IPS-NIHi7 (cell line): ENCODE results near the gene CPSF6.
"Not testable (repeated sequence)": the region's sequence is repeated elsewhere in the genome, so short reads cannot be mapped to it uniquely, and the experiment has no call there.

Source experiments
- DNase-seq: peaks from one replicate; pipeline ENCODE4 v3.0.0; 2012; ENCODE audit warnings: mixed read lengths; ENCODE audit errors: extremely low spot score

CPSF6 gene

GRCh38 chr12:69262264-69262974 lies 23.1 kb downstream of the CPSF6 start:
- no peak for DNase-seq

- DNase-seq: no peak
Measured at GRCh38 chr12:69265205-69265604, 25.8 kb downstream of the CPSF6 start.

DNA sequence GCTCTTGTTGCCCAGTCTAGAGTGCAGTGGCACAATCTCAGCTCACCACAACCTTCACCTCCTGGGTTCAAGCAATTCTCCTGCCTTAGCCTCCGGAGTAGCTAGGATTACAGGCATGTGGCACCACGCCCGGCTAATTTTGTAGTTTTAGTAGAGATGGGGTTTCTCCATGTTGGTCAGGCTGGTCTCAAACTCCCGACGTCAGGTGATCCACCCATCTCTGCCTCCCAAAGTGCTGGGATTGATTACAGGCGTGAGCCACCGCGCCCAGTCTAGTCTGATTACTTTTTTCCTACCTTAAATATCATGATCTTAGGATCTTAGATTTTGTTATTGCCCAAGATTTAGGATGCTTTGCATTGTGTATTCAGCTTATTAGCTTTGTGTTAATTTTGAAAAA lies 26.3 kb downstream of the CPSF6 start:
- not testable (repeated sequence) for DNase-seq

GRCh38 chr12:69266036-69266635 lies 26.8 kb downstream of the CPSF6 start:
- DNase-seq: no peak

DNA sequence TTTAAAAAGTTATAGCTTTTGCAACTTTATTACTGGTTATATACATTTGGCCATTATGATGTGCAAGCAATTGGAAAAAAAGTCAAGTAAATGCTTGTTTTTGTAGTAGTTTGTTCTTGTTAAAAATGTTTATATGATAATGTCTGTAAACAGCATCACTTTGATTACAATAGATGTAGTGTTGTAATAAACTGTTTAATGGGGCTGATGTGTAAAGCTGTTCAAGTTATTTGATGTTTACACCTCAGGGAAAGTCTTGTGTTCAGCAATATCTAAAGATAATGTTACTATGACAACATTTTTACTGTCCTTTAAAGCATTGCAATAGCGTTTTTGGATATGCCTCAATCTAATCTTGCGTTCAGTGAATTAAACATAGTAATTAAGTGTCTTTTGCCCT lies 30.4 kb downstream of the CPSF6 start:
- DNase-seq: no peak

- DNase-seq: no peak
Measured at GRCh38 chr12:69272511-69272910, 33.1 kb downstream of the CPSF6 start.

DNA sequence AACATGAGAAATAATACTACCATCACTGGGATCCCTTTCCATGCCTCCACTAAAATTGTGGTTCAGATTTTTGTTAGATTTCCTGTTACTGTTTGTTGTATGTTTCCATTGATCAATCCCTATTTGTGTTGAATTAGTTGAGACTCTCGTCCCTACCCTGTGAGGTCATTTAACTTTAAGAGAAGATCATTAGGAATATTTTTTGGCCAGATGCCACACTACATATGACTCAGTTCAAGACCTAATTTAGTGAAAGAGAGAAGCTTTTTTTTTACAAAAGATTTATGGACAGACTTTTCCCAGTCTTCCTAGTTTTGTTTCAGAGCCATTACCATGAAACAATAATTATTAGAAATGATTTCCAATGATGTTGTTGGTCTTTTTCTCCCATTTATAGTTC lies 35.5 kb downstream of the CPSF6 start:
- no peak for DNase-seq

GRCh38 chr12:69275471-69275891 lies 36.1 kb downstream of the CPSF6 start:
- DNase-seq: no peak

DNA sequence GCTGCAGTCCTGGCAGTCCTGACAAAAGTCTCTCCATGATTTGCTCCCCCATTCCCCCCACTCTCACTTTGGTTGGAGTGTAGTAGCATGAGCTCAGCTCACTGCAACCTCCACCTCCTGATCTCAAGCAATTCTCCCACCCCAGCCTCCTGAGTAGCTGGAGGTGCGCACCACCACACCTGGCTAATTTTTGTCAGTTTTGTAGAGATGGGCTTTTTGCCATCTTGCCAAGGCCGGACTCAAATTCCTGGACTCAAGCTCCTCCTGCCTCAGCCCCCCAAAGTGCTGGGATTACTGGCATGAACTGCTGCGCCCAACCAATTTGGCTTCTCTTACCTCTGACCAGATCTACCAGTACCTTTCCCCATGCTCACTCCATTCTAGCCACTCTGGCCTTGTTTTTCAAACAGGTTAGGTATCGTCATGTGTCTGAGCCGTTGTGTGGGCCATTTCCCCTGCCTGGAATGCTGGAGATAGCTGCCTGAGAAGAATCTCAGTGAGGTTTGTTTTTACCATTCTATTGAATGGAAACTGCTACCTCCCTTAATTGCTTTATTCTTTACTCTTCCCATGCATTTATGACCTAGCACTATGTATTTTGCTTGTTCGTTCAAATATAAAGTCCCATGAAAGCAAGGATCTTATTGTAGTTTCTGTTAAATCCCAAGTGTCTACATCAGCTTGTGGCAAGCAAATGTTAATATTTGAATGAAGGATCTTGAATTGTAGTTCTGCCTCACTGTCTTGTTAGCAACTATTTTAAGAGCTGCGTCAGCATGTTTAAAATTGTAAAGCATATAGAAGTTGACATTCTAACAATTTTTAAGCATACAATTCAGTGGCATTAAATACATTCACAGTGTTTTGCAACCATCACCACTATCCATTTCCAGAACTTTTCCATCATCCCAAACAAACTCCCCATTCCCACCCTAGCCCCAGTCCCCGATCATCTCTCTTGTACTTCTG lies 39.7 kb downstream of the CPSF6 start:
- no peak for DNase-seq

DNA sequence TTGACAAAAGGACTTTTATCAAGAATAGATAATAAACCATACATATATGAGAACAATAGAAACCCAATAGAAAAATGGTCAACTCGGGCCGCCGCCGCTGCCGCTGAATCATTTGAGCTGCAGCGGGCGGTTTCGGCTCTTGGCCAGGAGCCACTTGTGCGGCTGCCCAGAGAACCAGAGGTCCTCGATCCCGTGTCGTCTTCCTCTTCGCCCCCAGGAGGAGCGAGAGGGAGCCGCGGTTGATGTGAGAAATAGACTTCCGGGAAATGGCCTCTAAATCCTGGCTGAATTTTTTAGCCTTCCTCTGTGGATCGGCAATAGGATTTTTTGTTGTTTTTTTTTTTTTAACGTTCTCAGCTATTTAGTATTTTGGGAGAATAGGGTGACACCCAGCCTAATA lies 44.8 kb downstream of the CPSF6 start:
- peak; percentile 79 for DNase-seq

DNA sequence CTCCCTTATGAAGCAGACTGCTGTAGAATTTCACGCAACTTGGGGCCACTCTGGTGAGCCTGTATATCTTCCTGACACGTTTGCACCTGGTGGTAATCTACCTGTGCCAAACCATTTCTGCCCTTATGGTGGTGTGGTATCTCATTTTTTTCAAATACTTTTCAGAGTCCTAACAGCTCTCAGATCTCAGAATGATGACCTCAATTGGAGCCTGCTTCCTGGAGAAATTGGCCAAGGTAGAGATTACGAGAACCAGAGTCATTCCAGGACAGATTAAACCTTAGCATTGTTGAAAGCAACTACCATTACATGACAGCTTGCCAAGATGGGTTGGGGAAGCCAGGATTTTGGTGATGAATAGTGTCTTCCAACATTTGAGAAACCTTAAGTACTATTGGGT lies 48.2 kb downstream of the CPSF6 start:
- DNase-seq: no peak

- DNase-seq: peak; percentile 87
Measured at GRCh38 chr12:69290545-69291277, 51.3 kb downstream of the CPSF6 start.

- no peak for DNase-seq
Measured at GRCh38 chr12:69291278-69291593, 51.9 kb downstream of the CPSF6 start.

DNA sequence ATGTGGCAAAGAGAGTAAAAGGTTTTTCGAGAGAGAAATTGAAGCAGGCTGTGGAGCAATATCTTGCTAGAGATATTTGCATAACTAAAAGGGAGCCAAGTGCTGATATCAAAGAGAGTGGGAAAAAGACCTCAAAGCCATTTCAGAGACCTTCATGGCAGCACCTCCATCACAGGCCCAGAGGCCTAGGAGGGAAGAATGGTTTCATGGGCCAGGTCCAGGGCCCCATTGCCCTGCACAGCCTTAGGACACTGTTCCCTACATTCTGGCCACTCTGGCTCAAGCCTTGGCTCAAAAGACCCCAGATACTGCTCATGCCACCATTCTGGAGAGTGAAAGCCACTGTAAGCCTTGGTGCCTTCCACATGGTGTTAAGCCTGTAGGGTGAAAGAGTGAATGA lies 58.8 kb downstream of the CPSF6 start:
- DNase-seq: no peak

- DNase-seq: no peak
Measured at GRCh38 chr12:69298947-69299346, 59.6 kb downstream of the CPSF6 start.

- DNase-seq: no peak
Measured at GRCh38 chr12:69304284-69304683, 64.9 kb downstream of the CPSF6 start.

GRCh38 chr12:69309461-69309860 lies 70.1 kb downstream of the CPSF6 start:
- DNase-seq: no peak

DNA sequence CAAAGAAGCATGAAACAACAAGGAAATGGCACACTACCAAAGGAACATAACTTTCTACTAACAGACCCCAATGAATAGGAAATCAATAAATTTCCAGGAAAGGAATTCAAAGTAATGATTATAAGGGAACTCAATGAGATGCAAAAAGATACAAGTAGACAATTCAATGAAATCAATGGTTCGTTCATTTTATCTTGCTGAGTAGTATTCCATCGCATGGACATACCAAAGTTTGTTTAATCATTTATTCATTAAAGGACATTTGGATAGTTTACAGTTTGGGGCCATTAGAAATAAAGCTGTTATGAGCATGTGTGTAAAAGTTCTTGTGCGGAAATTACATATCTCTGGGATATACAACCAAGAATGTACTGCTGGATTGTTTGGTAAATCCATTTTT lies 73.8 kb downstream of the CPSF6 start:
- DNase-seq: no peak

DNA sequence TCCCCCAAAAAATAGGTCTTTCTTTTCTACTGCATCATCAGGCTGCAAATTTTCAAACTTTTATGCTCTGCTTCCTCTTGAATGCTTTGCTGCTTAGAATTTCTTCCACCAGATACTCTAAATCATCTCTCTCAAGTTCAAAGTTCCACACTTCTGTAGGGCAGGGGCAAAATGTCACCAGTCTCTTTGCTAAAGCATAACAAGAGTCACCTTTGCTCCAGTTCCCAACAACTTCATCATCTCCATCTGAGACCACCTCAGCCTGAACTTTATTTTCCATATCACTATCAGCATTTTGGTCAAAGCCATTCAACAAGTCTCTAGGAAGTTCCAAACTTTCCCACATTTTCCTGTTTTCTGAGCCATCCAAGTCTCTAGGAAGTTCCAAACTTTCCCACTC lies 77.4 kb downstream of the CPSF6 start:
- not testable (repeated sequence) for DNase-seq

DNA sequence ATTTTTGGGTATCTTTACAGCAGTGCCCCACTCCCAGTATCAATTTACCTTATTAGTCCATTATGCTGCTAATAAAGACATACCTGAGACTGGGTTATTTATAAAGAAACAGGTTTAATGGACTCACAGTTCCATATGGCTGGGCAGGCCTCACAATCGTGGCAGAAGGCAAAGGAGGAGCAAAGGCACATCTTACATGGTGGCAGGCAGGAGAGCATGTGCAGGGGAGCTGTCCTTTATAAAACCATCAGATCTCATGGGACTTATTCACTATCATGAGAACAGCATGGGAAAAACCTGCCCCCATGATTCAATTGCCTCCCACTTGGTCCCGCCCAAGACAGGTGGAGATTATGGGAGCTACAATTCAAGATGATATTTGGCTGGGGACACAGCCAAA lies 77.9 kb downstream of the CPSF6 start:
- not testable (repeated sequence) for DNase-seq

DNA sequence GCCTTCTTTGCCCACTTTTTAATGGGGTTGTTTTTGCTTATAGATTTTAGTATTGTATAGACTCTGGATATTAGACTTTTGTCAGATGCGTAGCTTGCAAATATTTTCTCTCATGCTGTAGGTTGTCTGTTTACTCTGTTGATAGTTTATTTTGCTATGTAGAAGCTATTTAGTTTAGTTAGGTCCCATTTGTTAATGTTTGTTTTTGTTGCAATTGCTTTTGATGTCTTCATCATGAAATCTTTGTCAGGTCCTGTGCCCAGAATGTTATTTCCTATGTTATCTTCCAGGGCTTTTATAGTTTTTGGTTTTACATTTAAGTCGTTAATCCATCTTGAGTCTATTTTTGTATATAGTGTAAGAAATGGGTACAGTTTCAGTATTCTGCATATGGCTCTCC lies 78.9 kb downstream of the CPSF6 start:
- DNase-seq: no peak

DNA sequence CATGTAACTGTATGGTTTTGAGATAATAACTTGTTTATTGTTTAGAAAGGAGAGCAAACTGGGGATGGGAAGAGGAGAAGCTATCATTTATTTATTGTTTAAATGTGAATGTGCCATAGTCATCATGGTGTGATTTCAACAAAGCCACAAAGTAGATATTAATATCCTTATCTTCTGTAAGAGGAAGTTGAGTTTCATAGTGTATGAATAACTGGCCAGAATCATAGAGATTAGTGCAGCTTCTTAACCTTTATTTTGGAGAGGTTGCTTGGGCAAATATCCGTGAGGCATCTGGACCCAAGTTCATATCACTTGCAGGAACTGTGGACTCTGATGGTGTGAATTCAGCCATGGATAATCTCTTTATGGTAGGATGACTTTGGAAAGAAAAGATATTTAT lies 82.0 kb downstream of the CPSF6 start:
- no peak for DNase-seq
